Astrocyte (in vitro differentiated cells and primary cell): ENCODE data around the gene CLEC14A. TPM values are rescaled to one million over a fixed set of nuclear protein-coding genes. Genes with fewer than 3 reads are reported as not detected.

Experiments
- DNase-seq: peaks from one replicate; pipeline ENCODE4 v3.0.0-alpha.2; 2010; ENCODE audit warnings: low read depth
- FAIRE-seq: peaks from 2 replicates; lab custom pipeline; 2011; peaks lifted over from hg19 to GRCh38; lab: Jason Lieb, UNC
- H2AFZ ChIP-seq: 2 replicates; pipeline ENCODE4 v1.6.0; 2012; ENCODE audit warnings: low read depth, low read length, inconsistent platforms
- H3K27ac ChIP-seq: 2 replicates; pipeline ENCODE4 v1.5.1; 2011; ENCODE audit warnings: low read depth, low read length, inconsistent platforms
- H3K27me3 ChIP-seq: 2 replicates; pipeline ENCODE4 v1.6.0; 2011; ENCODE audit warnings: low read length, inconsistent platforms; ENCODE audit not compliant: insufficient read depth
- H3K36me3 ChIP-seq: 2 replicates; pipeline ENCODE4 v1.5.1; 2011; ENCODE audit warnings: low read length, inconsistent platforms; ENCODE audit not compliant: insufficient read depth
- H3K4me1 ChIP-seq: 2 replicates; pipeline ENCODE4 v1.5.1; 2011; ENCODE audit warnings: low read length, inconsistent platforms; ENCODE audit not compliant: insufficient read depth
- H3K4me2 ChIP-seq: 2 replicates; pipeline ENCODE4 v1.6.0; 2012; ENCODE audit warnings: low read length, inconsistent platforms
- H3K4me3 ChIP-seq: 2 replicates; pipeline ENCODE4 v1.5.1; 2011; ENCODE audit warnings: low read depth, mild to moderate bottlenecking, low read length, inconsistent platforms; ENCODE audit not compliant: insufficient read depth
- H3K79me2 ChIP-seq: 2 replicates; pipeline ENCODE4 v1.6.0; 2012; ENCODE audit warnings: mild to moderate bottlenecking, low read length, inconsistent platforms; ENCODE audit not compliant: insufficient read depth
- H3K9ac ChIP-seq: 2 replicates; pipeline ENCODE4 v1.6.0; 2012; ENCODE audit warnings: mild to moderate bottlenecking, low read length, inconsistent platforms
- H3K9me3 ChIP-seq: 2 replicates; pipeline ENCODE4 v1.5.1; 2012; ENCODE audit warnings: low read depth, mild to moderate bottlenecking, low read length, inconsistent platforms; ENCODE audit not compliant: insufficient read depth
- H4K20me1 ChIP-seq: 2 replicates; pipeline ENCODE4 v1.6.0; 2012; ENCODE audit warnings: low read length, inconsistent platforms; ENCODE audit not compliant: insufficient read depth
- H3K27ac Mint-ChIP-seq: one replicate; pipeline ENCODE4 v1.8.0; 2021; ENCODE audit warnings: mild to moderate bottlenecking, mixed read lengths; ENCODE audit not compliant: unreplicated experiment
- H3K27me3 Mint-ChIP-seq: one replicate; pipeline ENCODE4 v1.8.0; 2021; ENCODE audit warnings: low read depth, mixed read lengths; ENCODE audit not compliant: unreplicated experiment
- H3K36me3 Mint-ChIP-seq: one replicate; pipeline ENCODE4 v1.8.0; 2021; ENCODE audit warnings: low read depth, mixed read lengths; ENCODE audit not compliant: unreplicated experiment
- H3K4me1 Mint-ChIP-seq: one replicate; pipeline ENCODE4 v1.8.0; 2021; ENCODE audit warnings: low read depth, mixed read lengths; ENCODE audit not compliant: unreplicated experiment
- H3K4me3 Mint-ChIP-seq: one replicate; pipeline ENCODE4 v1.8.0; 2021; ENCODE audit warnings: mild to moderate bottlenecking, moderate library complexity, mixed read lengths; ENCODE audit not compliant: unreplicated experiment
- H3K9me3 Mint-ChIP-seq: one replicate; pipeline ENCODE4 v1.8.0; 2021; ENCODE audit warnings: mild to moderate bottlenecking, mixed read lengths; ENCODE audit not compliant: unreplicated experiment
- EZH2 ChIP-seq: IDR thresholded peaks from 2 replicates; pipeline ENCODE4 v1.6.1; 2012; ENCODE audit warnings: mild to moderate bottlenecking, low read length, inconsistent platforms; ENCODE audit not compliant: insufficient read depth
- total RNA-seq: library from RNA; stranded (reverse); gene quantifications from 2 replicates; pipeline ENCODE4 v1.2.1, GENCODE V29; 2021
- TF ChIP-seq, protein P1 (sequence below): IDR thresholded peaks from 2 replicates; pipeline ENCODE4 v1.5.1; 2011; ENCODE audit warnings: low read depth, mild to moderate bottlenecking, inconsistent platforms, low read length, moderate library complexity; ENCODE audit not compliant: insufficient read depth

The CLEC14A gene
- total RNA-seq, 1 donor from 2014 or later = not detected

DNA sequence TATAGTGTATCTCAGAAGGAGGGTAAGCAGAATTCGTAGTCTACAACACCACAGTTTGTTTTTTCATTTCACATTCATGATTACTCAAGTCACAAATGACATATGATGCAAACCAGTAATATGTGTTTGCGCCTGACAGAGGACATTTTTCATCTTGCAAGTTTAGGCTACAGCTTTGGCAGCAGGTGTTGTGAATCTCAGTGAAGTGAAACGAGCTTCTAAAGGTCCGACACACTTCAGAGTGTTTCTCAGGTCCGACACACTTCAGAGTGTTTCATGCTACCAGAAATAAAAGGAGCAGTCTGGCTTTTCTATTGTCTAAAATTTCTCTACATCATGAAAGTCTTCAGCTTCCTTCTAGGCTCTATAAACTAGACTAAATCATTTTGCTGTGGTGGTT lies 22.7 kb downstream of the CLEC14A start:
- H3K9ac ChIP-seq = no peak overlapping the region
- H3K79me2 ChIP-seq = no peaks in the 10 kb centered on the region
- peaks cover 7% of the 10 kb centered on the region for H3K27me3 Mint-ChIP-seq
- peaks cover 2% of the 10 kb centered on the region for H3K9me3 Mint-ChIP-seq
- no peaks in the 10 kb centered on the region for H4K20me1 ChIP-seq
- no peak overlapping the region for H2AFZ ChIP-seq
- no peak overlapping the region for H3K4me3 ChIP-seq
- H3K27ac Mint-ChIP-seq = no peak overlapping the region
- H3K4me1 ChIP-seq = no peaks in the 10 kb centered on the region
- H3K36me3 ChIP-seq = no peaks in the 10 kb centered on the region
- H3K27me3 ChIP-seq = no peaks in the 10 kb centered on the region
- H3K4me3 Mint-ChIP-seq = no peak overlapping the region
- no peaks in the 10 kb centered on the region for H3K9me3 ChIP-seq
- no peak for TF ChIP-seq EZH2
- TF ChIP-seq, protein P1, sequence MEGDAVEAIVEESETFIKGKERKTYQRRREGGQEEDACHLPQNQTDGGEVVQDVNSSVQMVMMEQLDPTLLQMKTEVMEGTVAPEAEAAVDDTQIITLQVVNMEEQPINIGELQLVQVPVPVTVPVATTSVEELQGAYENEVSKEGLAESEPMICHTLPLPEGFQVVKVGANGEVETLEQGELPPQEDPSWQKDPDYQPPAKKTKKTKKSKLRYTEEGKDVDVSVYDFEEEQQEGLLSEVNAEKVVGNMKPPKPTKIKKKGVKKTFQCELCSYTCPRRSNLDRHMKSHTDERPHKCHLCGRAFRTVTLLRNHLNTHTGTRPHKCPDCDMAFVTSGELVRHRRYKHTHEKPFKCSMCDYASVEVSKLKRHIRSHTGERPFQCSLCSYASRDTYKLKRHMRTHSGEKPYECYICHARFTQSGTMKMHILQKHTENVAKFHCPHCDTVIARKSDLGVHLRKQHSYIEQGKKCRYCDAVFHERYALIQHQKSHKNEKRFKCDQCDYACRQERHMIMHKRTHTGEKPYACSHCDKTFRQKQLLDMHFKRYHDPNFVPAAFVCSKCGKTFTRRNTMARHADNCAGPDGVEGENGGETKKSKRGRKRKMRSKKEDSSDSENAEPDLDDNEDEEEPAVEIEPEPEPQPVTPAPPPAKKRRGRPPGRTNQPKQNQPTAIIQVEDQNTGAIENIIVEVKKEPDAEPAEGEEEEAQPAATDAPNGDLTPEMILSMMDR = no peak
- no peak overlapping the region for H3K27ac ChIP-seq
- peaks cover 3% of the 10 kb centered on the region for H3K4me1 Mint-ChIP-seq
- H3K4me2 ChIP-seq = no peak overlapping the region
- no peaks in the 10 kb centered on the region for H3K36me3 Mint-ChIP-seq
- no peak for DNase-seq
- FAIRE-seq = no peak

DNA sequence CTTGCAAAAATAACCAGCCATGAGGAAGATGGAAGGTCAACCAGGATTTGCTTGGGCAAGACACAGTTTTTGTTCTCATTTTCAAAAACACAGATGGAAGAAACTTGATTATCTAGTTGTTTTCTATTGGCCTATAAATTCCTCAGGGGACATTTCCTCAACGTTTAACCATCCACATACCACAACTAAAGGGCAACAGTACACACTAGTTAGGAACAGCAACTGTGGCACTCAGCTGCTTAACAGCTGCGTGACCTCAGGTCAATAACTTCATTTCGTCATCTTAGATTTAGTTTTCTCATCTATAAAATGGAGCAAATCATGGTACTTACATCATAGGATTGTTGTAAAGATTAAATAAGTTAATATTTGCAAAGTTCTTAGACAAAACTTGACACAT lies 29.5 kb downstream of the CLEC14A start:
- H3K79me2 ChIP-seq = no peaks in the 10 kb centered on the region
- no peak overlapping the region for H3K27ac ChIP-seq
- H3K4me1 ChIP-seq = no peaks in the 10 kb centered on the region
- H3K4me2 ChIP-seq = no peak overlapping the region
- no peak overlapping the region for H3K27ac Mint-ChIP-seq
- no peak overlapping the region for H2AFZ ChIP-seq
- no peaks in the 10 kb centered on the region for H4K20me1 ChIP-seq
- H3K4me3 ChIP-seq = no peak overlapping the region
- no peaks in the 10 kb centered on the region for H3K27me3 Mint-ChIP-seq
- no peak overlapping the region for H3K9ac ChIP-seq
- H3K9me3 ChIP-seq = no peaks in the 10 kb centered on the region
- H3K4me1 Mint-ChIP-seq = no peaks in the 10 kb centered on the region
- no peak for DNase-seq
- no peak overlapping the region for H3K4me3 Mint-ChIP-seq
- no peaks in the 10 kb centered on the region for H3K36me3 ChIP-seq
- no peaks in the 10 kb centered on the region for H3K36me3 Mint-ChIP-seq
- FAIRE-seq = no peak
- TF ChIP-seq, protein P1 = no peak
- no peak for TF ChIP-seq EZH2
- H3K27me3 ChIP-seq = no peaks in the 10 kb centered on the region
- peaks cover 2% of the 10 kb centered on the region for H3K9me3 Mint-ChIP-seq

DNA sequence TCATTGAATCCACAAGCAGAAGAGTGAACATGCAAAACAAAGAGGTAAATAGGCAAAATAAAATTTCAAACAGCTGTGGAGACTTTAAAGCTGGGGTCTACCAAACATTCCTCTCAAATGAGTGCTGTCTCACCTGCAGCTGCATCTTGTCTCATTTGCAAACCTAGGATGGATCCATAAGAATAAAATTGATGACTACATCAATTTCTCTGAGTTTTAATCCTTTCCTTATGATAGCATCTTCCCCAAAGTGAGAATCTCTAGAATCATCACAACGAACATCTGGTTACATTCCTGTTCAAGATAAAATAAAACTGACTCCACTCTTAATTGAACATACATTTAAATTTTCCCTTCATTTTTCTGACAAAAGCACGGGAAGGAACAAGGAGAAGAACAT lies 29.9 kb downstream of the CLEC14A start:
- Mint-ChIP-seq H3K4me1 (no peaks in the 10 kb centered on the region), H3K36me3 (no peaks in the 10 kb centered on the region), H3K27me3 (peaks cover 2% of the 10 kb centered on the region), H3K4me3 (no peak overlapping the region), H3K27ac (no peak overlapping the region), H3K9me3 (peaks cover under 1% of the 10 kb centered on the region)
- Histone ChIP-seq H3K79me2 (no peaks in the 10 kb centered on the region), H3K27me3 (no peaks in the 10 kb centered on the region), H3K9me3 (no peaks in the 10 kb centered on the region), H3K36me3 (no peaks in the 10 kb centered on the region), H3K4me1 (no peaks in the 10 kb centered on the region), H3K27ac (no peak overlapping the region), H3K4me3 (no peak overlapping the region), H3K9ac (no peak overlapping the region), H3K4me2 (no peak overlapping the region), H4K20me1 (no peaks in the 10 kb centered on the region), H2AFZ (no peak overlapping the region)
- no peak for FAIRE-seq
- TF ChIP-seq EZH2 = no peak
- TF ChIP-seq, protein P1 = no peak
- DNase-seq = no peak
